ENCODE results near the gene ID3. TPM values are rescaled to one million over a fixed set of nuclear protein-coding genes. Genes with fewer than 3 reads are reported as not detected.

ID3 gene
- total RNA-seq, 1 donor from 2014 or later = 91.4 TPM

GRCh38 chr1:23562137-23562876 lies 3.0 kb upstream of the ID3 start:
- no peaks in the 10 kb centered on the region for H3K9me3 Mint-ChIP-seq (ENCODE audit: unreplicated experiment)
- peak overlapping the region; percentile 73 for H3K4me3 Mint-ChIP-seq (ENCODE audit: unreplicated experiment)
- Histone ChIP-seq H3K4me2 (ENCODE audit: low read length) (peak overlapping the region; percentile 89), H3K27ac (ENCODE audit: low read depth, low read length) (peak overlapping the region; percentile 97), H3K9ac (ENCODE audit: low read length) (peak overlapping the region; percentile 99), H2AFZ (ENCODE audit: low read depth, low read length) (no peak overlapping the region), H3K4me1 (ENCODE audit: insufficient read depth, low read length) (peaks cover 40% of the 10 kb centered on the region), H3K36me3 (ENCODE audit: insufficient read depth, low read length) (no peaks in the 10 kb centered on the region), H4K20me1 (ENCODE audit: insufficient read depth, low read length) (peaks cover 19% of the 10 kb centered on the region), H3K9me3 (ENCODE audit: insufficient read depth, low read depth, low read length) (no peaks in the 10 kb centered on the region), H3K79me2 (ENCODE audit: insufficient read depth, low read length) (peaks cover 28% of the 10 kb centered on the region), H3K27me3 (ENCODE audit: insufficient read depth, low read length) (no peaks in the 10 kb centered on the region), H3K4me3 (ENCODE audit: insufficient read depth, low read depth, low read length) (no peak overlapping the region)
- DNase-seq (ENCODE audit: low read depth) (peak; percentile 97), FAIRE-seq (no peak)
- TF ChIP-seq EZH2 (IDR thresholded peaks at IDR 0.05; ENCODE audit: insufficient read depth, low read length) (no peak), CTCF (IDR thresholded peaks at IDR 0.05; ENCODE audit: insufficient read depth, low read depth, low read length) (no peak)
- peaks cover 2% of the 10 kb centered on the region for H3K36me3 Mint-ChIP-seq (ENCODE audit: low read depth, unreplicated experiment)
- peak overlapping the region; percentile 95 for H3K27ac Mint-ChIP-seq (ENCODE audit: unreplicated experiment)
- peaks cover 38% of the 10 kb centered on the region for H3K4me1 Mint-ChIP-seq (ENCODE audit: low read depth, unreplicated experiment)
- H3K27me3 Mint-ChIP-seq (ENCODE audit: low read depth, unreplicated experiment) = no peaks in the 10 kb centered on the region

- Histone ChIP-seq H3K4me1 (ENCODE audit: insufficient read depth, low read length) (peaks cover 46% of the 10 kb centered on the region), H2AFZ (ENCODE audit: low read depth, low read length) (no peak overlapping the region), H3K27me3 (ENCODE audit: insufficient read depth, low read length) (no peaks in the 10 kb centered on the region), H3K79me2 (ENCODE audit: insufficient read depth, low read length) (peaks cover 34% of the 10 kb centered on the region), H3K9ac (ENCODE audit: low read length) (peak overlapping the region; percentile 99), H3K9me3 (ENCODE audit: insufficient read depth, low read depth, low read length) (no peaks in the 10 kb centered on the region), H3K4me2 (ENCODE audit: low read length) (peak overlapping the region; percentile 89), H3K36me3 (ENCODE audit: insufficient read depth, low read length) (no peaks in the 10 kb centered on the region), H3K27ac (ENCODE audit: low read depth, low read length) (peak overlapping the region; percentile 97), H4K20me1 (ENCODE audit: insufficient read depth, low read length) (peaks cover 24% of the 10 kb centered on the region), H3K4me3 (ENCODE audit: insufficient read depth, low read depth, low read length) (no peak overlapping the region)
- peak overlapping the region; percentile 95 for H3K27ac Mint-ChIP-seq (ENCODE audit: unreplicated experiment)
- TF ChIP-seq CTCF (IDR thresholded peaks at IDR 0.05; ENCODE audit: insufficient read depth, low read depth, low read length) (no peak), EZH2 (IDR thresholded peaks at IDR 0.05; ENCODE audit: insufficient read depth, low read length) (no peak)
- no peak overlapping the region for H3K4me3 Mint-ChIP-seq (ENCODE audit: unreplicated experiment)
- peaks cover 2% of the 10 kb centered on the region for H3K36me3 Mint-ChIP-seq (ENCODE audit: low read depth, unreplicated experiment)
- no peaks in the 10 kb centered on the region for H3K9me3 Mint-ChIP-seq (ENCODE audit: unreplicated experiment)
- peak; percentile 46 for DNase-seq (ENCODE audit: low read depth)
- FAIRE-seq = no peak
- peaks cover 38% of the 10 kb centered on the region for H3K4me1 Mint-ChIP-seq (ENCODE audit: low read depth, unreplicated experiment)
- H3K27me3 Mint-ChIP-seq (ENCODE audit: low read depth, unreplicated experiment) = no peaks in the 10 kb centered on the region
These were observed 2.5 kb upstream of the ID3 start for GRCh38 chr1:23561813-23562100.

Data from astrocyte (in vitro differentiated cells and primary cell).